Measurements from ENCODE around the gene NOP16. TPM values are rescaled to one million over a fixed set of nuclear protein-coding genes. Genes with fewer than 3 reads are reported as not detected.

The NOP16 gene
- total RNA-seq, 3 donors from 2014 or later = 8.5 to 13.8 (median 12.4) TPM

GRCh38 chr5:176405656-176406435 is 17.4 kb upstream of the NOP16 start:
- Histone ChIP-seq H3K4me3 (no peak overlapping the region), H3K9me3 (no peaks in the 10 kb centered on the region), H3K27ac (no peak overlapping the region), H3K36me3 (no peaks in the 10 kb centered on the region), H3K4me1 (no peaks in the 10 kb centered on the region), H3K27me3 (no peaks in the 10 kb centered on the region)
- TF ChIP-seq CTCF (IDR thresholded peaks at IDR 0.05) (no peak), POLR2A (IDR thresholded peaks at IDR 0.05) (no peak), POLR2AphosphoS5 (IDR thresholded peaks at IDR 0.05) (no peak)
- DNase-seq (ENCODE audit: low spot score in 2 of 2) = no peak
- intact Hi-C loops (cut with DNase I; ENCODE audit: low total_unique reads) = no loop called here

GRCh38 chr5:176401281-176402205 is 13.1 kb upstream of the NOP16 start:
- no peak overlapping the region for H3K4me3 ChIP-seq
- H3K27me3 ChIP-seq = no peaks in the 10 kb centered on the region
- no peaks in the 10 kb centered on the region for H3K4me1 ChIP-seq
- no peak for TF ChIP-seq CTCF (IDR thresholded peaks at IDR 0.05)
- no peak for TF ChIP-seq POLR2AphosphoS5 (IDR thresholded peaks at IDR 0.05)
- TF ChIP-seq POLR2A (IDR thresholded peaks at IDR 0.05) = no peak
- H3K36me3 ChIP-seq = no peaks in the 10 kb centered on the region
- H3K27ac ChIP-seq = no peak overlapping the region
- intact Hi-C loops (cut with DNase I; ENCODE audit: low total_unique reads) = no loop called here
- no peak for DNase-seq (ENCODE audit: low spot score in 2 of 2)
- H3K9me3 ChIP-seq = no peaks in the 10 kb centered on the region

GRCh38 chr5:176400382-176401156 is 12.2 kb upstream of the NOP16 start:
- Histone ChIP-seq H3K4me1 (no peaks in the 10 kb centered on the region), H3K9me3 (no peaks in the 10 kb centered on the region), H3K4me3 (no peak overlapping the region), H3K36me3 (no peaks in the 10 kb centered on the region), H3K27me3 (no peaks in the 10 kb centered on the region), H3K27ac (no peak overlapping the region)
- intact Hi-C loops (cut with DNase I; ENCODE audit: low total_unique reads) = no loop called here
- TF ChIP-seq POLR2A (IDR thresholded peaks at IDR 0.05) = no peak
- TF ChIP-seq POLR2AphosphoS5 (IDR thresholded peaks at IDR 0.05) = no peak
- no peak for TF ChIP-seq CTCF (IDR thresholded peaks at IDR 0.05)
- DNase-seq (ENCODE audit: low spot score in 2 of 2) = no peak

- TF ChIP-seq POLR2A (IDR thresholded peaks at IDR 0.05) = no peak
- TF ChIP-seq POLR2AphosphoS5 (IDR thresholded peaks at IDR 0.05) = no peak
- no peak for TF ChIP-seq CTCF (IDR thresholded peaks at IDR 0.05)
- Histone ChIP-seq H3K4me3 (no peak overlapping the region), H3K36me3 (no peaks in the 10 kb centered on the region), H3K9me3 (no peaks in the 10 kb centered on the region), H3K4me1 (no peaks in the 10 kb centered on the region), H3K27me3 (no peaks in the 10 kb centered on the region), H3K27ac (no peak overlapping the region)
- intact Hi-C loops (cut with DNase I; ENCODE audit: low total_unique reads) = no loop called here
- no peak for DNase-seq (ENCODE audit: low spot score in 2 of 2)
Measured at GRCh38 chr5:176397736-176398420, 9.5 kb upstream of the NOP16 start.
